ENCODE results near the gene TEAD2.
"Not testable (repeated sequence)": the region's sequence is repeated elsewhere in the genome, so short reads cannot be mapped to it uniquely, and the experiment has no call there.

TEAD2 gene

GRCh38 chr19:49378512-49378911, 16.3 kb upstream of the TEAD2 start:
- no peak overlapping the region for H3K4me2 ChIP-seq (ENCODE audit: low read length)

GRCh38 chr19:49374665-49375434, 12.6 kb upstream of the TEAD2 start:
- Histone ChIP-seq H2AFZ (ENCODE audit: low read length) (no peak overlapping the region), H3K4me3 (ENCODE audit: low read depth, low read length, poor library complexity, severe bottlenecking) (no peak overlapping the region), H3K27ac (ENCODE audit: low read depth, low read length, poor library complexity, severe bottlenecking) (no peak overlapping the region), H3K4me2 (ENCODE audit: low read length) (no peak overlapping the region), H3K79me2 (ENCODE audit: insufficient read depth, low read length) (no peaks in the 10 kb centered on the region), H3K36me3 (ENCODE audit: insufficient read depth, low read length) (peaks cover under 1% of the 10 kb centered on the region; the same call in 1 of the 2 replicates), H3K27me3 (ENCODE audit: insufficient read depth, low read length) (no peaks in the 10 kb centered on the region), H4K20me1 (ENCODE audit: insufficient read depth, low read length) (no peaks in the 10 kb centered on the region), H3K9me3 (ENCODE audit: low read length) (peaks cover under 1% of the 10 kb centered on the region; the same call in 1 of the 2 replicates), H3K9ac (ENCODE audit: low read length) (no peak overlapping the region), H3F3A (ENCODE audit: insufficient read depth, low read length) (no peaks in the 10 kb centered on the region), H3K9me2 (ENCODE audit: low read depth, low read length) (no peaks in the 10 kb centered on the region), H3K4me1 (ENCODE audit: insufficient read depth, low read length, severe bottlenecking) (peaks cover 13% of the 10 kb centered on the region)
- TF ChIP-seq, protein P1, sequence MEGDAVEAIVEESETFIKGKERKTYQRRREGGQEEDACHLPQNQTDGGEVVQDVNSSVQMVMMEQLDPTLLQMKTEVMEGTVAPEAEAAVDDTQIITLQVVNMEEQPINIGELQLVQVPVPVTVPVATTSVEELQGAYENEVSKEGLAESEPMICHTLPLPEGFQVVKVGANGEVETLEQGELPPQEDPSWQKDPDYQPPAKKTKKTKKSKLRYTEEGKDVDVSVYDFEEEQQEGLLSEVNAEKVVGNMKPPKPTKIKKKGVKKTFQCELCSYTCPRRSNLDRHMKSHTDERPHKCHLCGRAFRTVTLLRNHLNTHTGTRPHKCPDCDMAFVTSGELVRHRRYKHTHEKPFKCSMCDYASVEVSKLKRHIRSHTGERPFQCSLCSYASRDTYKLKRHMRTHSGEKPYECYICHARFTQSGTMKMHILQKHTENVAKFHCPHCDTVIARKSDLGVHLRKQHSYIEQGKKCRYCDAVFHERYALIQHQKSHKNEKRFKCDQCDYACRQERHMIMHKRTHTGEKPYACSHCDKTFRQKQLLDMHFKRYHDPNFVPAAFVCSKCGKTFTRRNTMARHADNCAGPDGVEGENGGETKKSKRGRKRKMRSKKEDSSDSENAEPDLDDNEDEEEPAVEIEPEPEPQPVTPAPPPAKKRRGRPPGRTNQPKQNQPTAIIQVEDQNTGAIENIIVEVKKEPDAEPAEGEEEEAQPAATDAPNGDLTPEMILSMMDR (IDR thresholded peaks at IDR 0.05; ENCODE audit: low read length): no peak
- TF ChIP-seq EZH2 (IDR thresholded peaks at IDR 0.05; ENCODE audit: borderline replicate concordance, low read length): no peak

More at GRCh38 chr19:49378512-49378911, 16.3 kb upstream of the TEAD2 start:
- Histone ChIP-seq H3K9ac (ENCODE audit: low read length) (no peak overlapping the region), H3F3A (ENCODE audit: insufficient read depth, low read length) (no peaks in the 10 kb centered on the region), H2AFZ (ENCODE audit: low read length) (no peak overlapping the region), H3K9me2 (ENCODE audit: low read depth, low read length) (no peaks in the 10 kb centered on the region), H3K27me3 (ENCODE audit: insufficient read depth, low read length) (no peaks in the 10 kb centered on the region), H3K36me3 (ENCODE audit: insufficient read depth, low read length) (no peaks in the 10 kb centered on the region), H4K20me1 (ENCODE audit: insufficient read depth, low read length) (no peaks in the 10 kb centered on the region), H3K4me1 (ENCODE audit: insufficient read depth, low read length, severe bottlenecking) (peaks cover 8% of the 10 kb centered on the region), H3K79me2 (ENCODE audit: insufficient read depth, low read length) (no peaks in the 10 kb centered on the region), H3K4me3 (ENCODE audit: low read depth, low read length, poor library complexity, severe bottlenecking) (no peak overlapping the region), H3K9me3 (ENCODE audit: low read length) (peaks cover 3% of the 10 kb centered on the region), H3K27ac (ENCODE audit: low read depth, low read length, poor library complexity, severe bottlenecking) (no peak overlapping the region)
- TF ChIP-seq EZH2 (IDR thresholded peaks at IDR 0.05; ENCODE audit: borderline replicate concordance, low read length): no peak
- TF ChIP-seq, protein P1 (IDR thresholded peaks at IDR 0.05; ENCODE audit: low read length): no peak

DNA sequence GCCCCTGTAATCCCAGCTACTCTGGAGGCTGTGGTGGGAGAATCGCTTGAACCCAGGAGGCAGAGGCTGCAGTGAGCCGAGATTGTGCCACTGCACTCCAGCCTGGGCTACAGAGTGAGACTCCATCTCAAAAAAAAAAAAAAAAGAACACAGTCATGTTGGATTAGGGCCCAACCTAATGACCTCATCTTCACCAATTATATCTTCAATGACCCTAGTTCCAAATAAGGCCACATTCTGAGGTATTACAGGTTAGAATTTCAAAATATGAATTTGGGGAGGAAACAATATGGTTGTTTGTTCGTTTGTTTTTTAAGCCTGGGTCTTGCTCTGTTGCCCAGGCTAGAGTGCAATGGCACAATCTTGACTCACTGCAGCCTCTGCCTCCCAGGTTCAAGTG, 11.0 kb upstream of the TEAD2 start:
- H3K4me2 ChIP-seq (ENCODE audit: low read length): peak overlapping the region; percentile 73
- peaks cover 13% of the 10 kb centered on the region for H3K4me1 ChIP-seq (ENCODE audit: insufficient read depth, low read length, severe bottlenecking)
- H3K27me3 ChIP-seq (ENCODE audit: insufficient read depth, low read length); H3K9me2 ChIP-seq (ENCODE audit: low read depth, low read length); H3F3A ChIP-seq (ENCODE audit: insufficient read depth, low read length); H2AFZ ChIP-seq (ENCODE audit: low read length); H3K36me3 ChIP-seq (ENCODE audit: insufficient read depth, low read length); H4K20me1 ChIP-seq (ENCODE audit: insufficient read depth, low read length); H3K79me2 ChIP-seq (ENCODE audit: insufficient read depth, low read length); H3K27ac ChIP-seq (ENCODE audit: low read depth, low read length, poor library complexity, severe bottlenecking): not testable (repeated sequence)
- H3K9me3 ChIP-seq (ENCODE audit: low read length): peaks cover 13% of the 10 kb centered on the region
- peak overlapping the region; percentile 49 for H3K4me3 ChIP-seq (ENCODE audit: low read depth, low read length, poor library complexity, severe bottlenecking)
- H3K9ac ChIP-seq (ENCODE audit: low read length): peak overlapping the region; percentile 43; the same call in 1 of the 2 replicates

- H3K36me3 ChIP-seq (ENCODE audit: insufficient read depth, low read length): peaks cover 6% of the 10 kb centered on the region; the same call in 1 of the 2 replicates
- H3K79me2 ChIP-seq (ENCODE audit: insufficient read depth, low read length): no peaks in the 10 kb centered on the region
- TF ChIP-seq EZH2 (IDR thresholded peaks at IDR 0.05; ENCODE audit: borderline replicate concordance, low read length): no peak
- TF ChIP-seq, protein P1 (IDR thresholded peaks at IDR 0.05; ENCODE audit: low read length): no peak
- no peak overlapping the region for H3K9ac ChIP-seq (ENCODE audit: low read length)
- H3K4me3 ChIP-seq (ENCODE audit: low read depth, low read length, poor library complexity, severe bottlenecking): no peak overlapping the region
- H3K9me3 ChIP-seq (ENCODE audit: low read length): peaks cover 13% of the 10 kb centered on the region
- no peak overlapping the region for H2AFZ ChIP-seq (ENCODE audit: low read length)
- H3K4me1 ChIP-seq (ENCODE audit: insufficient read depth, low read length, severe bottlenecking): peaks cover 17% of the 10 kb centered on the region
- H3K9me2 ChIP-seq (ENCODE audit: low read depth, low read length): no peaks in the 10 kb centered on the region
- H3K4me2 ChIP-seq (ENCODE audit: low read length): no peak overlapping the region
- no peaks in the 10 kb centered on the region for H4K20me1 ChIP-seq (ENCODE audit: insufficient read depth, low read length)
- no peak overlapping the region for H3K27ac ChIP-seq (ENCODE audit: low read depth, low read length, poor library complexity, severe bottlenecking)
- no peaks in the 10 kb centered on the region; the same call in 1 of the 2 replicates for H3K27me3 ChIP-seq (ENCODE audit: insufficient read depth, low read length)
- H3F3A ChIP-seq (ENCODE audit: insufficient read depth, low read length): no peaks in the 10 kb centered on the region
Measured at GRCh38 chr19:49371184-49371583, 9.0 kb upstream of the TEAD2 start.
